ENCODE results near the gene LTB4R2.
"Not testable (repeated sequence)": the region's sequence is repeated elsewhere in the genome, so short reads cannot be mapped to it uniquely, and the experiment has no call there.

Gene LTB4R2

GRCh38 chr14:24317141-24317928 lies 7.4 kb downstream of the LTB4R2 start:
- no peak for DNase-seq (ENCODE audit: low read depth in 2 of 2)

GRCh38 chr14:24321212-24321975 lies 11.5 kb downstream of the LTB4R2 start:
- no peak for DNase-seq (ENCODE audit: low read depth in 2 of 2)

DNA sequence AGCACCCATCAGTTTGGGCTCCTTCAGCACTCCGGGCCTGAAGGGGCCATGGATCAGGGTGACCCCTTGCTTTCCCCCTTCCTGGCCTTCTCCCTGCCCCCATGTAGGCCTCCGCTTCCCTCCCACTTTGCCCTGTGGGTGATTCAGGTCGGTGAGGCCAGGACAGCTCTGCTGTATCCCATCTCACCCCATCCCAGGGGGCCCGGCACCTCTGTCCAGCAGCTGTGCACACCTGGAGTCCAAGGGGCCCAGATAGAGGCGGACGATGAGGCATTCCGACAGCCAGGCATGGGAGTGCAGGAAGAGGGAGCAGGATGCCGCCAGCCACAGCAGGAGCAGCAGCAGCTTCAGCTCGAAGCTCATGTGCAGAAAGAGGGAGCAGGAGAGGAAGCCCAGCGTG lies 12.7 kb downstream of the LTB4R2 start:
- no peak for DNase-seq (ENCODE audit: low read depth in 2 of 2)

DNA sequence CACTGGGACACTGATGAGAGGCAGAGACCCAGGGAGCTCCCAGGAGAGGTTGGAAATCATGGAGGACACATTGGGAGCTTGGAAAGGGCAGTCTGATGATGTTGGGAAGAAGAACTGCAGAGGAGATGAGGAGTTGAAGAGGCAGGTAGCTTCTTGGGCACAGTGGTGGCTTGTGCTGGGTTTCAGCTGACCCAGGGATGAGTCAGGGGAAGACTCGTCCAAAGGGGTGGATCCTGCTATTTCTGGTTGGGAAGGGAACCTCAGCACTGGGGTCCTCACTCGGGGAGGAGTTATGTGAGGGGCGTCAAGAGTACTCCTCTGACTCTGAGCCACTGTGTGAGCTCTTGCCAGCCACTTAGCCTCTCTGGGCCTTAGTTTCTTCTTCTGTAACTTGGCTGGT lies 13.4 kb downstream of the LTB4R2 start:
- no peak for DNase-seq (ENCODE audit: low read depth in 2 of 2)

- DNase-seq (ENCODE audit: low read depth in 2 of 2), result no peak
Measured at GRCh38 chr14:24324024-24324423, 14.1 kb downstream of the LTB4R2 start.

DNA sequence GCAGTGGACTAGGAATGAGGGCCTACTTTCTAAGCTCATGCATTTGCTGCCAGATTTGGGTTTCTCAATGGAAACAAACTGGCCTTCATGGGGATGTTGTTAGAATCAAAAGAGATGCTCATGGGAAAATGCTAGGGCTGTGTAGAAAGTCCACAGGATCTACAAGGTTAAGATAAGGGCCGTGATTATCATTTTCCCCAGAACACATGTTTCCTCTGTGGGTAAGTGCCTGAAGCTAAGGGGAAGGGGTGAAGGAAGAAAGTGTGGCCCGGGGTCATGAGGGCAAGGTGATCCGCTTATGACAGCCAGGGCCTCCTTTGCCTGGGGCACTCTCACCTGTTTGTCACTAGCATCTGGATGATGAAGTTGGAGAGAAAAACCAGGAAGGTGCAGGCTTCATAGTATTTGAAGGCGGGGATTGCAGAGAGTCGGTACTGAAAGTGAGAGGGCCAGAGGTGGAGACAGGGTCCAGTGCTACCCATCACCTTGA lies 15.1 kb downstream of the LTB4R2 start:
- no peak for DNase-seq (ENCODE audit: low read depth in 2 of 2)

DNA sequence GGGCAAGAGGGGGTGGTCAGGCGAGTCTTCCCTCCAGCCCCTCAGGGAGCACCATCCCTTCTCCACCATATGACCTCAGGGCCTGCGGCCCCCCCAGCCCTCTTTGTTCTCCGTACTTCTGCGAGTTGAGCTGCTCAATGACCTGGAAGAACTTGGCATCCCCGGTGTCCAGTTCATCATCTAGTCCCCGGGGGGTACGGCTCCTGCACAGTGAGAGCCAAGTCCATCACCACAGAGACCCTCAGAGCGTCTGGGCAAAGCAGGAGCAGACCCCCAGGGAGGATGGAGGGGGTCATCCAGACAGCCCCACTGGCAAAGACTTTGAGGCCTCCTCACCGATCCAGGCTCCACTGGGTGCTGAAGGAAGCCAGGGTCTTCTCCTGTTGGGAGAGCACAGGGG lies 16.0 kb downstream of the LTB4R2 start:
- no peak for DNase-seq (ENCODE audit: low read depth in 2 of 2)

- DNase-seq (ENCODE audit: low read depth in 2 of 2), result no peak
Measured at GRCh38 chr14:24327303-24327702, 17.4 kb downstream of the LTB4R2 start.

GRCh38 chr14:24327914-24328313 lies 18.0 kb downstream of the LTB4R2 start:
- DNase-seq (ENCODE audit: low read depth in 2 of 2), result not testable (repeated sequence)

GRCh38 chr14:24329073-24329663 lies 19.2 kb downstream of the LTB4R2 start:
- no peak for DNase-seq (ENCODE audit: low read depth in 2 of 2)

DNA sequence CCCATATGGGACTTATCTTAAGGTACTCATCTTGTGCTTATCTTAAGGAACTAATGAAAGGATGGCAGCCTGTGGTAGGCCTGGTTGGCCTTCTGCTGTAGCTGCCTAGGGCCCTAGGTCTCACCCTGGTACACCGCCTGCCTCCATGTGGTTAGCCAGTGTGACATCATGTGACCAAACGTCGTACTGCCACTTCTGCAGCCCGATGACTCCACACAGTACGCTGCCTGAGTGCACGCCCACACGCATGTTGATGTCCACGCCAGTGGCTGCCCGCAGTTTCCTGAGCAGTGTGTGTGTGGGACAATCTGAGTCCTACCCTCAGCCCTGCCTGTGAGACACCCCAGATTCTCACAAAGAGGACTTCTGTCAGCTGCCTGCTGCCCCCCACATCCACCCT lies 19.8 kb downstream of the LTB4R2 start:
- DNase-seq (ENCODE audit: low read depth in 2 of 2), result no peak

GRCh38 chr14:24330973-24331674 lies 21.2 kb downstream of the LTB4R2 start:
- DNase-seq (ENCODE audit: low read depth in 2 of 2), result no peak

DNA sequence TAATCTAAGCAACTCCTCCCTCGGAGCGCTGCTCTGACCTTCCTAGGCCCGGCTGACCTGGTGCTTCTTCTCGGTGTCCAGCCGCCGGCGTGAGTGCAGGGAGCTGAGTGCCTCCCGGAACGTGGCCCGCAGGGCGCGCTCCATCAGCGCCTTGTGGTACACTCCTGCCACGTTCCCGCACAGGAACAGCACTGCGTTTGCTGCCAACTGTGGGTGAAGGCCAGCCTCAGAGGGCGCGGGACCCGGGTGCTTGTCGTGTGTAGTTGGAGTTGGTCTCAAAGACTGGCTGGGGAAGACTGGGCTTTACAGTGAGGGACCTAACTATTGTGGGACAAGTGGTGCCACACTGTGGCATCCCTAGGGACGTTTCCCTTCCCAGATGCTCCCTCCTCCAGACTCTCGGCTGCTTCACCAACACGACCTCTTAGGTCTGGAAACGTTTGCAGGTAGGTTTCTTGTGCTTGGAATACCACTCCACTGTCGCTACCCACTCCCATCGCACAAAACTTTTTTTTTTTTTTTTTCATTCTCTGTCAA lies 21.9 kb downstream of the LTB4R2 start:
- no peak for DNase-seq (ENCODE audit: low read depth in 2 of 2)

GRCh38 chr14:24332268-24332993 lies 22.5 kb downstream of the LTB4R2 start:
- no peak for DNase-seq (ENCODE audit: low read depth in 2 of 2)

DNA sequence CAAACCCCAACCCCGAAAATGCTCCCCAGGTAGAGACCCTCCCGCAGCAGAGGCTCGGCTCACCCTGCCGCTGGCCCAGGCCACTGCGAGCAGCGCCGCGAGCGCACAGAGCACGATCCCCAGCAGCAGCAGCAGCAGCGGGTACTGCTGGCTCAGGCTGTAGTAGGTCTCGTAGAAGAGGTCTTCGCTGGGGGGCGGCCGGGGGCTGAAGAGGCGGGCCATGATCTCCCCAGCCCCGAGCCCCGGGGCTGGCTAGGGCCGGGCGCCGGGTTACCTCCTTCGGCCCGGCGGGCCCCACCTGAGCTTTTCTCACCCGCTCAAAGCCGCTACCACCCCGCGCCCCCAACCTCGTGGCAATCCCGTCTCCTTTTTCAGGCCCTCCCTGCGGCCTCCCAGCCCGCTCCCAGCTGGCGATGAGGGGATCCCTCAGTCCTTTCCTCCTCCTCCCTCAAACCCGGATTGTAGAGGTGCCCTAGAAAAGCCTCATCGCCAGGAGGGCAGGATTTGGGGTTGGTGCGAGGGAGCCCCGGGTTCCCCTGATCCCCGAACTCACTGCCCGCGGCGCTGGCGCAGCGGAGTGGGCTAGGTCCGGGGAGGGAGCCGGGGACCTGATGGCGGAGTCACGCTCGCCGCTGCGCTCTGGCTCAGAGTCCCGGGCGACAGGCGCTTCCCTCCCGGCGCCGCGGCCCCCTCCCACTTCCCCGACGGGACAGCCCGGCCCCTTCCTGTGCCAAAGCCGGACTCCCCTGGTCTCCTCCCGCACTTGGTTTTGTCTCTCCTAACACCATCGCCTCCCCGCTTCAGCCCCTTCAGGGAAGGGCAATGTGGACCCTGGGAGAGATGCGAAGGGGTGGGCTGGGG lies 24.7 kb downstream of the LTB4R2 start, which contains the start of gene ADCY4:
Gene ADCY4, minus strand, starts transcription at position 641 of the 861 bp plus-strand sequence. Its CDS starts 419 bp downstream, at position 222.
- DNase-seq (ENCODE audit: low read depth in 2 of 2), result no peak

DNA sequence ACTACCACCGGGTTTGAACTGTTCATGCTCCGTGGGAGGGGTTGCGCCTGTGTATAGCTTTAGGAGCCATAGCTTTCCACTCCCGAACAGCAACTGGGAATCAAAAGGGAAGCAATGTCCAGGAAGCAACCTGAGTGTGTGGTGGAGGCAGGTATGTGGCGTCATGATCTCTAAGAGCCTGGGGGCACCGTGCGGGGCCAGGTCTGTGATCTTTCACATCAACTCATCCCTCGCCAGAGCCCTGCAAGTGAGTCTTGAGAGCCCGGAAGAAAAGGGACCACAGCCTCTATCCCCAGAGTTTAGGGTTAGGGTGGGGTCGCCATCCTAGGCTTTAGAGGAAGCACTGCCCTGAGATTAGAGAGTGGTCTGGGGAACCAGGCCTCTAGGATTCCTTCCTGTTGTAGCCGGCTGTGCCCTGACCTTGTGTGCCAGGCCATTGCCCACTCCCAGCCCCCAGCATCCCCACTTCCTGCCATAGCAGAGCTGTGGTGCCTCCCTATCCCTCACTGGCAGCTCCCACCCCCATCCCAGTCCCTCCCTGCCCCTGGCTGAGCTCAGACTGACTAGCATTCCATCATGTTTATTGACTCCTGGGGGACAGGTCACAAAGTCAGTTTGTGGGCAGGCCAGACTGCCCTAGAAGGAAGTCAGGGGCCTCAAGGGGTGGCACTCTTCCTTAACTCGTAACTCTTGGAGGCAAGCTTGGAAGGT lies 25.7 kb downstream of the LTB4R2 start:
- DNase-seq (ENCODE audit: low read depth in 2 of 2), result no peak

DNA sequence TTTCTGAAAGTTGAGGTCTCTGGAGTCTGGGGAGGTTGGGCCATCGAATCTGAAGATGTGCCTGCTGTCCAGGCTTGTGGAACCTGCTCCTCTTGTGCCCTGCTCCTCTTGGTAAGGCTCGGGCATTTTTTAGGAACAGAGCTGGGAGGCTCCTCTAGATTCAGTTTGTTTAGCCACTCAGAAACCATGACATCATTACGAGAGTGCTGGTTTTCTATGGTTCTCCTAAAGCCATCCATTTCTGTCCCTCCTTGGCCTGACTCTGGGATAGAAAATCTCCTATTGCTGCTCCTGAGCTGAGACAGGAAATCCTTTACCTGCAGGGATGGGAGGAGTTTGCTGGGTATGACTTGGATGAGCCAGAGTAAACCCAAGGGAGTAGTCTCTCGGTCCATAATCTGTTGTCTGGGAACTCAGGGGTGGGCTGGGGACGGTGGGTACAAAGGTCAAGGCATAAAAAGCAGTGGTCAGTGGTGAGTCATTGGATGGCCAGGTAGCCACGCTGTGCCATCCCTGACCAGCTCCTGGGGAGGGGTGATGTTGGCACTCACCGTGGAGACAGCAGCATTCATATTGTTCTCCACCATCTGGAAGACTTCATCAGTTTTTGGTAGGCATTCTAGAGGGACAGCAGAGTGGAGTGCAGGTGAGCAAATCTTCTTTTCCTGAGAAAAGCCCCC lies 27.3 kb downstream of the LTB4R2 start:
- no peak for DNase-seq (ENCODE audit: low read depth in 2 of 2)

- no peak for DNase-seq (ENCODE audit: low read depth in 2 of 2)
Measured at GRCh38 chr14:24337824-24338175, 27.9 kb downstream of the LTB4R2 start.

- no peak for DNase-seq (ENCODE audit: low read depth in 2 of 2)
Measured at GRCh38 chr14:24338843-24339242, 28.9 kb downstream of the LTB4R2 start.

Measured in fibroblast of skin of left biceps (primary cell).